ENCODE measurements around the gene PNLIPRP2.

Gene PNLIPRP2

DNA sequence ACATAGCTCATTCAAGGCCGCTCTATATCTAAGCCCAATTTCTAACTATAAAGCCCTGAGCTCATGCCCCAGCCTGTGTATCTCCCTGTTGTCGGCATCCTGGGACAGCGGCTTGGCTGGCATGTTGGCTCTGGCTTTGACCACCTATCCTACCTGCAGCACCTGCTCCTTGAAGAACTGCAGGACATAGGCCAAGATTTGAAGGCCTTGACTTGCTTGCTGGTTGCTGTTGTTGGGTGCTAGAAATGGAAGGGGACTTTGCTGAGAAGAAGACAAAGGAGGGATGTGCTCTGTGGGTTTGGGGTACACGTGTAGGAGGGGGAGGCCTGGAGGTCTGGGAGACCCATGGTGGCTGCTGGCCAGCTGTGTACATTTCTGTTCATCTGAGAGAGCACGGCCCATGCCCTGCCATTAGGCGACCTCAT, 11.1 kb downstream of the PNLIPRP2 start:
- CTCF ChIA-PET = interaction anchor here (0.6 kb wide), 1 partner anchor 117 kb away, joined by 3 read pairs; no protein-coding TSS in a partner anchor
- TF ChIP-seq CTCF (conservative IDR thresholded peaks at IDR 0.05; ENCODE audit: low read depth) = no peak
- no peak overlapping the region for H3K27ac ChIP-seq
- no peak for DNase-seq (ENCODE audit: low spot score)
- POLR2A ChIA-PET (ENCODE audit: low non-redundant PET) = no interaction called here

- POLR2A ChIA-PET (ENCODE audit: low non-redundant PET) = no interaction called here
- CTCF ChIA-PET = interaction anchor here (0.6 kb wide), 2 partner anchors 116 to 143 kb away, joined by 3 to 5 read pairs; no protein-coding TSS in a partner anchor
Observed at GRCh38 chr10:116632596-116633215, 12.0 kb downstream of the PNLIPRP2 start.

GRCh38 chr10:116633216-116633600, 12.5 kb downstream of the PNLIPRP2 start:
- DNase-seq (ENCODE audit: low spot score) = no peak
- TF ChIP-seq CTCF (conservative IDR thresholded peaks at IDR 0.05; ENCODE audit: low read depth) = no peak
- H3K27ac ChIP-seq = no peak overlapping the region
- POLR2A ChIA-PET (ENCODE audit: low non-redundant PET) = no interaction called here
- CTCF ChIA-PET = interaction anchor here (0.7 kb wide), 1 partner anchor 93 kb away, joined by 3 read pairs; no protein-coding TSS in a partner anchor

More at GRCh38 chr10:116632596-116633215, 12.0 kb downstream of the PNLIPRP2 start:
- H3K27ac ChIP-seq = no peak overlapping the region
- no peak for TF ChIP-seq CTCF (conservative IDR thresholded peaks at IDR 0.05; ENCODE audit: low read depth)
- no peak for DNase-seq (ENCODE audit: low spot score)

DNA sequence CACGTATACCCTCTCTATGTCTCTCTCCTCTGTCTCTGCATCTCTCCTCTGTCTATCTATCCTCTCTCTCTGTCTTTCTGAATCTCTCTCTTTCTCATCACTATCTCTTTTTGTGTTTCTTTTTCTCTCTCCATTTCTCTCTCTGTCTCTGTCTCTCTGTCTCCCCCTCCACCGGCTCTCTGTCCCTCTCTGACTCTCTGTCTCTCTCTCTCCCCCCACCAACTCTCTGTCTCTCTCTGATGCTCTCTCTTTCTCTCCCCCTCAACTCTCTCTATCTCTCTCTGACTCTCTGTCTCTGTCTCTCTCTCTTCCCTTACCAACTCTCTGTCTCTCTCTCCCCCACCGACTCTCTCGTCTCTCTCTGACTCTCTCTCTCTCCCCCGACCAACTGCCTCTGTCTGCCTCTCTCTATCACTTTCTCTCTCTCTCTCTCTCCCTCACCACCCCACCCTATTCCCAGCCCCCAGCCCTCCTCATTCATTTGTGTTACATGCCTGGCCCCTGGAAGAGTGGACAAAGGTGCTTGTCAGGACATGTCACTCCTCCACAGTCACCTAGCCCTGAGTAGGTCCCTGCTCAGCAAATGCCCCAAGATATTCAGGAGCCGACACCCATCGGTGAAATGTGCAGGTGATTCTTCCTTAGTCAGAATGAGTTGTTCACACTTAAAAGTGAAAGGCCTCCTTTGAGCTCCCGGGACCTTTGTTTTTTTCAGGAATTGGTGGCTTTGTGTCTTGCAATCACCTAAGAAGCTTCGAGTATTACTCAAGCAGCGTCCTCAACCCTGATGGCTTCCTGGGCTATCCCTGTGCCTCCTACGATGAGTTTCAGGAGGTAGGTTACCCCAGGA, 13.6 kb downstream of the PNLIPRP2 start:
- no peak for TF ChIP-seq CTCF (conservative IDR thresholded peaks at IDR 0.05; ENCODE audit: low read depth)
- ChIA-PET CTCF (interaction anchor here (0.7 kb wide), 1 partner anchor 175 kb away, joined by 3 read pairs; no protein-coding TSS in a partner anchor), POLR2A (ENCODE audit: low non-redundant PET) (no interaction called here)
- H3K27ac ChIP-seq = no peak overlapping the region
- DNase-seq (ENCODE audit: low spot score) = peak; percentile 30

DNA sequence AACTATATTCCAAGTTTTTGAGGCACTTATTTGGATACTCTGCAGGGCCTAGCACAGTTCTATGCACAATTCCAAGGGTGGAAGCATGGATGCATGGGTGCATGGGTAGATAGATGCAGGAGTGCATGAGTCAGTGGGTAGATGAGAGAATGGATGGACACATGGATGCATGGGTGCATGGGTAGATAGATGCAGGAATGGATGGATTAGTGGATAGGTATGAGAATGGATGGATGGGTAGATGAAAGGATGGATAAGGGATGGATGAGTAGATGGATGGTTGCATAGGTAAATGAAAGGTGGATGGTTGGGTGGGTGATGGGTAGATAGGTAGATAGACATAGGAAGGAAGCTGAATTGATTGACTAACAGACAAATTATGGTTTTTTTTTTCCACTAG, 15.6 kb downstream of the PNLIPRP2 start:
- DNase-seq (ENCODE audit: low spot score) = no peak
- H3K27ac ChIP-seq = no peak overlapping the region
- ChIA-PET CTCF (no interaction called here), POLR2A (ENCODE audit: low non-redundant PET) (no interaction called here)
- no peak for TF ChIP-seq CTCF (conservative IDR thresholded peaks at IDR 0.05; ENCODE audit: low read depth)

DNA sequence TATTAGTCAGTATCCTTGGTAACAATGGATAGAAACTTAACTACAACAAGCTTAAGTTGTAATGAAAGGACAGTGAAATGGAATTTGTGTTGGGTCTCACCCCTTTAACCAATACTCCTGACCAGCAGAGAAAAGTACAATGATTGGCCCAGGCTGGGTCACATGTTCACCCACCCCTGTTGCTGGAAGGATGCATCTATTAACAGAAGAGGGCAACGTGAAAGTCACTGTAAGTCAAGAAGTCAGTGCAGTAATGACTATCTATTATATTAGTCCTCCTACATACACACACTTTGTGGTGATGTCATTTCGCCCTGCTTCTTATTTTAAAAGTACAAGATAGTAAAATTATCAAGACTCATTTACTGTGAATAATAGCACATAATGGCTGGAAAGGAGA, 16.2 kb downstream of the PNLIPRP2 start:
- no peak for TF ChIP-seq CTCF (conservative IDR thresholded peaks at IDR 0.05; ENCODE audit: low read depth)
- POLR2A ChIA-PET (ENCODE audit: low non-redundant PET) = no interaction called here
- CTCF ChIA-PET = no interaction called here

More for the DNA sequence above, 16.2 kb downstream of the PNLIPRP2 start:
- no peak overlapping the region for H3K27ac ChIP-seq
- DNase-seq (ENCODE audit: low spot score) = no peak
